ENCODE results near the gene CRK.
"Not testable (repeated sequence)": the region's sequence is repeated elsewhere in the genome, so short reads cannot be mapped to it uniquely, and the experiment has no call there.

CRK gene

GRCh38 chr17:1467898-1468492, 12.0 kb upstream of the CRK start:
- no peak for DNase-seq (ENCODE audit: low read depth in 1 of 2, low spot score in 1 of 2)

DNA sequence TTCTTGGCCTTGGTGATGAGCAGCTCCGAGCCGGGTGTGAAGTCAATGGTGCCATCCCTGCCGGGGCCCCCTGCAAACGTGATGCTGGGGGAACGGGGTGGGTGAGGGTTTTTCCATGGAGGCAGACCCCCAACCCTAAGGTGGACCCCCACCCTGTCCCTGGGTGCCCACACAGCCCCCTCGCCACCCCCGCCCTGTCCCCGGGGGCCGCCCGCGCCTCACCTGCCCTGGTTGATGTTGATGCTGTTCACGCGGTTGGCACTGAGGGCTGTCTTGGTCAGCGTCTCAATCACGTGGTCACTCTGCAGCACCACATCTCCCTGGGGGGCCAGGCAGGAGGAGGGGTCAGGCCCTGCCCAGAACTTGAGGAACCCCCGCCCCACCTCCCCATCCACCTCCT, 11.2 kb upstream of the CRK start:
- no peak for DNase-seq (ENCODE audit: low read depth in 1 of 2, low spot score in 1 of 2)

- no peak for DNase-seq (ENCODE audit: low read depth in 1 of 2, low spot score in 1 of 2)
Observed at GRCh38 chr17:1464186-1464585, 8.2 kb upstream of the CRK start.

DNA sequence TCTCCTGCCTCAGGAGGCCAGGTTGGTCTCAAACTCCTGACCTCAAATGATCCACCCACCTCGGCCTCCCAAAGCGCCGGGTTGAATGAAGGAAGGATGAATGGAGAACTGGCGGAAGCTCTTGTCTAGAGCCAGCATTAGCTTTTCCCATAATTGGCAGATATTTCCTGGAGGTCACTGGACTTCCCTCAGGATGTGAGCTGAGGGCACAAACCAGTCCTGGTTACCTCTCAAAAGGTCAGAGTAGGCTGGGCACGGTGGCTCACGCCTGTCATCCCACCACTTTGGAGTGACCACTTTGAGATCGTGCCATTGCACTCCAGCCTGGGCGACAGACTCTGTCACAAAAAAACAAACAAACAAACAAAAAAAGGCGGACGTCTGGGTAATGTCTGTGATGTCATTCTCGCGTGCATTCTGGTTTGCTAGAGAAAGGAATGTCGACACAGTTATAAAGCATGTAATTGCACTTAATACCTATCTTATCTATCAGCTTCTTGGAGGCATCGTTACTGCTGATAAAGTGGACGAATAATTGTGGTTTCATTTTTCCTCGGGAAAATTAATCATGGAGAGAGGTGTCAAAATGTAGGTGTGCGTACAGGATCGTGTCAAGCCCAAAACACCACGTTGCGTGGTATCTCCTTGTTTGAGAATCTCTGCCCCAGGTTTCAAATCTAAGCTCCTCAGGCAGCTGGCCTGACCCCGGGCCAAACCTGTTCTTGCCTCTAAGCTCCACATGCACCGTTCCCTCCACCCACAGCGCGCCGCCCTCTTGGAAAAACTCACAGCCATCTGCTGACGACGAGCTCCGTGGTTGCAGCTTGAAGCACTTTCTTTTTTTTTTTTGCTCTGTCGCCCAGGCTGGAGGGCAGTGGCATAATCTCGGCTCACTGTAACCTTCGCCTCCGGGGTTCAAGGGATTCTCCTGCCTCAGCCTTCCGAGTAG, 6.4 kb upstream of the CRK start:
- no peak for DNase-seq (ENCODE audit: low read depth in 1 of 2, low spot score in 1 of 2)

DNA sequence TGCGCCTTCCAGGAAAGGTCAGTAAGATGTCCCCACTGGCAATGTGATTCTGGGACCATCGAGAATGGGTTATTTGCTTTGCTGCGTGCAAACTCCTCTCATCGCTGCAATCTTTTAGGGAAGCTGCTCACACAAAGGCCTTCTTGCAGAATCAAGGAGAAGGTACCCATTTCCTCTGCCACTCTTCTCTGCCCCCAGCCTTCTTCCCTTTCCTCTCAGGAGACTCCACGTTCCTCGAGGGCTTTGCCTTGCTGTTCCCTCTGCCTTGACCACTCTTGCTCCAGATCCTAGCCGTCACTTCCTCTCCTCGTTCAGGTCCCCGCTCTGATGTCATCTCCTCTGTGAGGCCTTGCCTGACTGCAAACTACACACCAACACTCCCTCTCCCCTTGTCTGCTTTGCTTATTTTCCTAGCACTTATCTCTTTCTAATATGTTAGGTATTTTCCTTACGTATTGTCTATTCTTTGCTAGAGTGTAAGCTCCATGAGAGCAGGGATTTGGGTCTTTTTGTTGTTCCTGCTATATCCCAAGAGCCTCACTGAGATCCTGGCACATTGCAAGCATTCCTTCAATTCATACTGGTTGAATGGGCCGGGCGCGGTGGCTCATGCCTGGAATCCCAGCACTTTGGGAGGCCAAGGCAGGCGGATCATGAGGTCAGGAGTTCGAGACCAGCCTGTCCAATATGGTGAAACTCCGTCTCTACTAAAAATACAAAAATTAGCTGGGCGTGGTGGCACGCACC, 5.3 kb upstream of the CRK start:
- DNase-seq (ENCODE audit: low read depth in 1 of 2, low spot score in 1 of 2), result no peak

GRCh38 chr17:1460233-1460632, 4.2 kb upstream of the CRK start:
- DNase-seq (ENCODE audit: low read depth in 1 of 2, low spot score in 1 of 2), result no peak

- peak; percentile 22 to 27 for DNase-seq (ENCODE audit: low read depth in 1 of 2, low spot score in 1 of 2)
Observed at GRCh38 chr17:1455291-1455796, 688 bp downstream of the CRK start.

DNA sequence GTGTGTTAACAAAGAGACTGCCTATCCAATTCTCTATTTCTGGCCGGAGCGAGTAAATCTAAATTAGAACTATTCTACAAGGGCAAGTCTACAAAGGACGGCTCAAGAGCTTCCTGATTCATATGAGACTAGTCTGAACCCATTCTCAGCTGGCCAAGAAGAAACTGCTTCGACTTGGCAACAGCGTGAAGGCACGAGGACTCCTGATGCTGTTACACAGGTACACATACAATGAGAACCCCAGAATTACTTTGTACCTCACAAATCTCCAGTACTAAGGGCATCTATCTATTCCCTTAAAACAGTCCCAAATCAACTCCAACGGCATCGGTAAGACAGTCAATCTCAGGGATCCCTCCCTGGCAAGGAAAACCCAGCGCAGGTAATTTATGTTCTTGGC, 1.5 kb downstream of the CRK start:
- no peak for DNase-seq (ENCODE audit: low read depth in 1 of 2, low spot score in 1 of 2)

DNA sequence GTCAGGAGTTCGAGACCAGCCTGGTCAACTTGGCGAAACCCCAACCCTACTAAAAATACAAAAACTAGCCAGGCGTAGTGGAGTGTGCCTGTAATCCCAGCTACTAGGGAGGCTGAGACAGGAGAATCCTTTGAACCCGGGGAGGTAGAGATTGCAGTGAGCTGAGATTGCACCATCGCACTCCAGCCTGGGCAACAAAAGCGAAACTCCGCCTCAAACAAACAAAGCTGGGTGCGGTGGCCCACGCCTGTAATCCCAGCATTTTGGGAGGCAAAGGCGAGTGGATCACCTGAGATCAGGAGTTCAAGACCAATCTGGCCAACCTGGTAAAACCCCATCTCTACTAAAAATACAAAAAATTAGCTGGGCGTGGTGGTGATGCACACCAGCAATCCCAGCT, 2.3 kb downstream of the CRK start:
- not testable (repeated sequence) for DNase-seq (ENCODE audit: low read depth in 1 of 2, low spot score in 1 of 2)

DNA sequence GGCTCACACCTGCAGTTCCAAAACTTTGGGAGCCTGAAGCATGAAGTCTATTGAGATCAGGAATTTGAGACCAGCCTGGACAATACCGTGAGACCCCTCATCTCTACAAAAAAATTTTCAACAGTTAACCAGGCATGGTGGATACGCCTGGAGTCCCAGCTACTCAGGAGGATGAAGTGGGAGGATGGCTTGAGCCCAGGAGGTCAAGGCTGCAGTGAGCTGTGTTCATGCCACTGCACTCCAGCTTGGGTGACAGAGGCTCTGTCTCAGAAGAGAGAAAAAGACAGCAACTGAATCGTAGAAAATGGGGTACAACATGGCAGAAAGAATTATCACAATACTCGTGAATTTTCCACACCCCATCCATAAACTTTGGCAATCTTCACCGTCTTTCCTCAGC, 3.2 kb downstream of the CRK start:
- no peak for DNase-seq (ENCODE audit: low read depth in 1 of 2, low spot score in 1 of 2)

DNA sequence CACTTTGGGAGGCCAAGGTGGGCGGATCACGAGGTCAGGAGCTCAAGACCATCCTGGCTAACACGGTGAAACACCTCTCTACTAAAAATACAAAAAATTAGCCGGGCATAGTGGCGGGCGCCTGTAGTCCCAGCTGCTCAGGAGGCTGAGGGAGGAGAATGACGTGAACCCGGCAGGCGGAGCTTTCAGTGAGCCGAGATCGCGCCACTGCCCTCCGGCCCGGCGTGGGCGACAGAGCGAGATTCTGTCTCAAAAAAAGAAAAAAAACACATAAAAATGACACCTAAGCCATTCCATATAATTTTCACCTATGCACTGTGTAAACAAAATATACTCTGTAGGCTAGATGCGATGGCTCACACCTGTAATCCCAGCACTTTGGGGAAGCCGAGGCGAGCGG, 5.8 kb downstream of the CRK start:
- DNase-seq (ENCODE audit: low read depth in 1 of 2, low spot score in 1 of 2), result not testable (repeated sequence)

- DNase-seq (ENCODE audit: low read depth in 1 of 2, low spot score in 1 of 2), result no peak
Observed at GRCh38 chr17:1449412-1449967, 6.5 kb downstream of the CRK start.

DNA sequence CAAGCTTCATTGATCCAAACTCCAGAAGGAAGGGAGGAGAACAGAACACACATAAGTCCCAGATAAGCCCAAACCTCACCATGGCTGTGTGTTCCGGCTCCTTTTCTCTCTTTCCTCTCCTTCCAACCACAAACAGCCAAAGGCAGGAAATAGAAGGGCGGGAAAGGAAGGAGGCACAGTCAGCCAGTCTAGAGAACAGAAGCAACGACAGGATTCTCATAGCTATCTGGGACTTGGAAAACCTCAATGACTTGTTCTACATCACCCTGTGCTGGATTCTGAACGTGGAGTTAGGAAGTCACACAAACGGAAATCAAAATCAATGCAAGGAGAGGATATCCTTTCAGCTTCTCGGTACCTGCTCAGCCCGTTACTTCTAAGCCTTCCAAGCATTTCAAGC, 9.0 kb downstream of the CRK start:
- no peak for DNase-seq (ENCODE audit: low read depth in 1 of 2, low spot score in 1 of 2)

DNA sequence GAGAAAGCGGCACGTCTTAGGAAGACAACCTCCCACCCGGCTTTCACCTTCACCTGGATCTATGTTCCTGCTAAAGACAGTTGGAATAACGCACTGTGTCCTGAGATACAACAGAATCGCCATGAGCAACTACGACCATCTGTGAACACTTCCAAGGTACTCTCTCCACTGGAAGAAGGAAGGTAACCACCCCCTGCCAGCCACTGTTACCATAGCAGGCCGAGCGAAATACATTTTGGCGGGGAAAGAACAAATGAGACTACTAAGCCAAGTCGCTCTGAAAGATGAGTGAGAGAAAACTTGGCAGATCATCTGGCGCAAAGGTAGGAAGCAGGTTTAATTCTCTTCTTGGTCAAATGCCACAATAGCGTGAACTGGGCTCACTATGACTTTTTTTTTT, 9.8 kb downstream of the CRK start:
- DNase-seq (ENCODE audit: low read depth in 1 of 2, low spot score in 1 of 2), result no peak

DNA sequence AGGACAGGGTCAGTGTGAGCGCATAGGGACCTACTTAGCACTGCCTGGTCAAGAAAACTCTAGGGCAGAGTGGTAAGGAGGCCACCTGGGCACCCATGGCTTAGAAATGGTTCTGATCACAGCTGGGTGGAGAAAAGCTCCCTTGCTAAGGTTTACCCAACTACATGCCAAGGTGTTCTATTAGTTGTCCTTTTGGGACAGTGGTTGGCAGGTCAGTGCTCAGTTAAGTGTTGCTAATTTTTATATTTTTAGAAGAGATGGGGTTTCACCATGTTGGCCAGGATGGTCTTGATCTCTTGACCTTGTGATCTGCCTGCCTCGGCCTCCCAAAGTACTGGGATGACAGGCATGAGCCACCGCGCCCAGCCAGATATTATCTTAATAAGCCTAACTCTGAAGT, 10.3 kb downstream of the CRK start:
- not testable (repeated sequence) for DNase-seq (ENCODE audit: low read depth in 1 of 2, low spot score in 1 of 2)

DNA sequence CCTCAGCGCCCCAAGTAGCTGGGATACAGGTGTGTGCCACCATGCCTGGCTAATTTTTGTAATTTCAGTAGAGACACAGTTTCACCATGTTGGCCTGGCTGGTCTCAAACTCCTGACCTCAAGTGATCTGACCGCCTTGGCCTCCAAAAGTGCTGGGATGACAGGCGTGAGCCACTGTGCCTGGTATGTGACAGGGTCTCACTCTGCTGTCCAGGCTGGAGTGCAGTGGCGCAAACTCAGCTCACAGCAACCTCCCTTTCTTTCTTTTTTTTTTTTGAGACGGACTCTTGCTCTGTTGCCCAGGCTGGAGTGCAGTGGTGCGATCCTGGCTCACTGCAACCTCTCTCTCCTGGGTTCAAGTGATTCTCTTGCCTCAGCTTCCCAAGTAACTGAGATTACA, 13.3 kb downstream of the CRK start:
- not testable (repeated sequence) for DNase-seq (ENCODE audit: low read depth in 1 of 2, low spot score in 1 of 2)

- DNase-seq (ENCODE audit: low read depth in 1 of 2, low spot score in 1 of 2), result no peak
Observed at GRCh38 chr17:1442187-1442586, 13.8 kb downstream of the CRK start.

GRCh38 chr17:1440921-1441320, 15.1 kb downstream of the CRK start:
- DNase-seq (ENCODE audit: low read depth in 1 of 2, low spot score in 1 of 2), result no peak

GRCh38 chr17:1438593-1439083, 17.4 kb downstream of the CRK start:
- DNase-seq (ENCODE audit: low read depth in 1 of 2, low spot score in 1 of 2), result no peak

DNA sequence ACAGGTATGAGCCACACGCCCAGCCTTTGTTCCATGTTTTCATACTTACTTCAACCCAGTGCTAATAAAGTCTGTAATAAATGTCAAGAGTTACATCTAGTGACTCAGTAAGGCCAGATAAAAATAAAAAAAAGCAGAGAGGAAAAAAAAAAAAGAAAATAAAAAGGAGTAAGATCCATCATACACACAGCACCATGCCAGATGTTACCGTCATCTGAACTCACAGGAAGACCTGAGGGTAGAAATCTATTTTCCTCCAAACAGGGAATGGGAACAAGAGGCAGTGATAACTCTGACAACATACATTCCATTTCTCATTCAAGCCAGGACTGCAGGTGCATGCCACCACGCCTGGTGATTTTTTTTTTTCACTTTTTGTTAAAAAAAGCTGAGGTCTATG, 20.7 kb downstream of the CRK start:
- no peak for DNase-seq (ENCODE audit: low read depth in 1 of 2, low spot score in 1 of 2)

DNA sequence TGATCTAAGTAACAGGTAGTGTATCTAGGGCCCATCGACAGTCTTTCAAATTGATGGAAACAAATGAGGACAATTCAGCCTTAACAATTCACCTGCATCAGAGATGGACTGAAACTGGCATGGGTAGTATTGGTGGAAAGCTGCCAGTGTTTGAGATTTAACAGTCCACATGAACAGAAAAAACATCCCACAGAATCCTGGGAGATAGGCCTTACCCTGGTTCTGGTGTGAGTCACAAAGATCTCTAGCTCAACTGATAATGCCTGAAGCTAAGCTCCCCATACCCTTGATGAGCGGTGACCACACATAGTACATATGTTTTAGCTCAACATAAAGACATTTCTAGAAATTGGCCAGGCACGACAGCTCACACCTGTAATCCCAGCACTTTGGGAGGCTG, 21.9 kb downstream of the CRK start:
- no peak for DNase-seq (ENCODE audit: low read depth in 1 of 2, low spot score in 1 of 2)
